Umbilical cord (tissue), 2 donors: Measurements from ENCODE around the gene PDSS2. TPM values are rescaled to one million over a fixed set of nuclear protein-coding genes. Genes with fewer than 3 reads are reported as not detected.

ENCODE experiments used
- DNase-seq: peaks from one replicate; pipeline ENCODE4 v3.0.0-alpha.2; 2015; ENCODE audit warnings: low spot score
- total RNA-seq: library from RNA; depleted of rRNA; stranded (reverse); fragments of >200 nt; gene quantifications from one replicate; pipeline ENCODE4 v1.2.3, GENCODE V29; 2014; ENCODE audit warnings: low replicate concordance; ENCODE audit not compliant: insufficient read depth

The PDSS2 gene
- total RNA-seq, 1 donor from 2014 or later = 6.3 TPM

DNA sequence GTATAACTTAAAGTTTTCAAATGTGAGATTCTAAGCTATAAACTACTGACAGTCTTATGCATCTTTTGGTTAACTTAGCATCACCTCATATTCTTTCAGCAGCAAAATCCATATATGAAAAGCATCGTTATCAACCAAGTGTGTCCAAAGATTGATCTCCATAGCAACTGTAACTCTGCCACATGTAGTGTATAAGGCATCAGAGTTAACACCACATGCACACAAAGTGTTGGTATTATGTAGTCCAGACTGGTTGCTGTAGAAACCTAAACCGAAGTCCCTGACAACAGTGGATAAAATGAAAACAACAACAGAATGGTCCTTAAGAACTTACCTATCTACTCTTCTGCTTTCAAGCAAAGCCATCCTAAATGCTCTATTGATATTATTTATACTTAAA is 39.6 kb downstream of the PDSS2 start:
- peak; percentile 6 for DNase-seq

DNA sequence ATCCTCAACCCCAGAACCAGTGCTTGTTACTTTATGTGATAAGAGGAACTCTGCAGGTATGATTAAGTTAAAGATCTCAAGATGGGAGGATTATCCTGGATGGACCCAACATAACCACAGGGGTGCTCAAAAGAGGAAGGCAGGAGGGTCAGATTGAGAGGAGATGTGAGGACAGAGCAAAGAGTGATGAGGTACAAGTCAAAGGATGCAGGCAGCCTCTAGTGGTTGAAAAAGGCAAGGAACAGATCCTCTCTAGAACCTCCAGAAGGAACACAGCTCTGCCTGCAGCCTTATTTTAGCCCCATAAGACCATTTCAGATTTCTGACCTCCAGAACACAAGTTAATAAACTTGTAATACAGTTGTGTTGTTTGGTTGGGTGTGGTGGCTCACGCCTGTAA is 41.2 kb downstream of the PDSS2 start:
- DNase-seq = no peak

DNA sequence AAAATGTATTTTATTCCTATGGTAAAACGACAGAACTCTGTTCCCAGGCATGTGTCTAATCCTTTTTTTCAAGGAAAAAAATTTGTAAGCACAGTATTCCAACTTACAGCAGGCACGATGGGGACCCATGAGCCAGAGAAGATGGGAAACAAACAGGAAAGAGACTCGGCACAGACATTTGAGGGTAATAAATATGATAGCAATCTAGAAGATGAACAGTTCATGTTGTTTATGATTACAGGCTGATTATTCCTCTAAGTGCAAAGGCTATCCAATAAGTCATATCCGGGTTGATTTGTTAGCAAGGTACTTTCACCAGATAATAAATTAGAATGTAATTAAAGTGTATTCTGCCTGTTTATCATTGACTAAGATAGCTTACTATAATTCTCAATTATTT is 43.2 kb downstream of the PDSS2 start:
- no peak for DNase-seq

DNA sequence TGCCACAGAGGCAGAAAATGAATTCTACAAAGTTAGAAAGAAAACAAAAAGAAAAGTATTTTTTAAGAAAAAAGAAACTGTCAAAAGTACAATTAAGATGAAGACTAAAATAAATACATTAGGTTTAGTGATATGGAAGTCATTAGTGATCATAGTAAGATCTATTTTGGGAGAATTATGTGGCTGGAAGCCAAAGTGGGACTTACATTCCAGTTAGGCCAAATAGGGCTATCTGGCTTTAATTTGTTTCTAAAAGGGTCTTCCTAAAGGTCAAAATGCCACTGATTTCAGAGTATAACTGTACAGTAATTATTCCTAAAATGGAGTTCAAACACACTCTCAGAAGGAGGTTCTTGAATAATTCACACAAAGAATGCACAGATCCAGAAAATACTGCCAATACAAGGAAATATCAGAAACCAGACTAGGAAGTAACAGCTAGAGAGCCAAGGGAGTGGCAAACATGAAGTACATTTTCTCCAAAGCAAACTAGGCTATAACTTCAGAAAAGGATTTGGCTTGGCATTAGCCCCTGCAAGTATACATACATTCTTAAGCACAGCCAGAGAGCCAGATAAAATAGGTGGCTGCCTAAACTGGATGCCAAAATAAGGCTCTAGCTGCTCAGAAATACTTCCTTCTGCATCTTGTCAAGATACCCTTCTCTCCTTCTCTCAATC is 45.3 kb downstream of the PDSS2 start:
- DNase-seq = peak; percentile 20

DNA sequence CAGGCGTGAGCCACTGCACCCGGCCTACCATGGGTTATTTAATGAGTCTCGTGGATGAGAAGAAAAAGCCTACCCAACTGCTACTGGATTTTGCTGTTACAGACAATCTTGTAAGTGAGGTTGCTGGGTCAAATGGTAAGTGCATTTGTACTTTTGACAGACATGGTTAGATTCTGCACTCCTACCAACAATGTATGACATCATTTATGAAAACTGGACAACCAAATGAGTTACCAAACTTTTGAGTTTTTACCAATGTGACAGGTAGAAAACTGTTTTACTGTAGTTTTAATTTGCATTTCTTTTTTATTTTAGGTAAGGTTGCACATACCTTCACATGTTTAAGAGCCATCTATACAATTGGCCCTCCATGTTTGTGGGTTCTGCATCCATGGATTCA is 48.2 kb downstream of the PDSS2 start:
- DNase-seq = no peak

DNA sequence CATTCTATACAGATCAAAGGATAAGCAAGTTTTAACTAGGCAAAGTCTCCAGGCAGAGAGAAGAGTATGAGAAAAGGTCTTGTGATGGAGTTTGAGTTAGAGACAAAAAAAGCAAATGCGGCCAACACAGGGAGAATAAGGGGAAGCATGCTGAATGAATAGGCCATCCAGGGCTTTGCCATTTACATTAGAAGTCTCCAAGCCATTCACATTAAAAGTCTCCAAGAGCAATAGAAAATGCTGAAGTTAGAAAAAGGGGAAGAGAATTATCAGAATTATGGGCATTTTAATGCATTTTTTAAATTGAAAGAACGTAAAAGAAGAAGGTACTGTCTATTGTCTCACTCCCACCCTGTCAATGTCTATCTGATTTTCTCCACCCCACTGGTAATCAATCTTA is 49.4 kb downstream of the PDSS2 start:
- peak; percentile 1 for DNase-seq

GRCh38 chr6:107408714-107409113 is 50.6 kb downstream of the PDSS2 start:
- peak; percentile 2 for DNase-seq

DNA sequence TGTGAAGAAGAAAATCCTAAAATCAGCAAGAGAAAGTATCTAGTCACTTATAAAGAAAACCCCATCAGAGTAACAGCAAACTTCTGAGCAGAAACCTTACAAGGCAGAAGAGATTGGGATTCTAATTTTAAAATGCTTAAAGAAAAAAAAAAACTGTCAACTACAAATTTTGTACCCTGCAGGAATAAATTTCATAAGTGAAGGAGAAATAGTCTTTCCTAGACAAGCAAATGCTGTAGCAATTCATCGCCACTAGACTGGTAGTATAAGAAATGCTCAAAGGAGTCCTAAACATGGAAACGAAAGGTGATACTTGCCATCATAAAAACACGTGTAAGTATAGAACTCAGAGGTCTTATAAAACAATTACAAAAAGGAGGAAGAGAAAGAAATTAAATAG is 54.4 kb downstream of the PDSS2 start:
- no peak for DNase-seq

- DNase-seq = no peak
Observed at GRCh38 chr6:107402533-107402932, 56.8 kb downstream of the PDSS2 start.

- no peak for DNase-seq
Observed at GRCh38 chr6:107401573-107401972, 57.8 kb downstream of the PDSS2 start.

GRCh38 chr6:107400616-107401147 is 58.7 kb downstream of the PDSS2 start:
- no peak for DNase-seq

DNA sequence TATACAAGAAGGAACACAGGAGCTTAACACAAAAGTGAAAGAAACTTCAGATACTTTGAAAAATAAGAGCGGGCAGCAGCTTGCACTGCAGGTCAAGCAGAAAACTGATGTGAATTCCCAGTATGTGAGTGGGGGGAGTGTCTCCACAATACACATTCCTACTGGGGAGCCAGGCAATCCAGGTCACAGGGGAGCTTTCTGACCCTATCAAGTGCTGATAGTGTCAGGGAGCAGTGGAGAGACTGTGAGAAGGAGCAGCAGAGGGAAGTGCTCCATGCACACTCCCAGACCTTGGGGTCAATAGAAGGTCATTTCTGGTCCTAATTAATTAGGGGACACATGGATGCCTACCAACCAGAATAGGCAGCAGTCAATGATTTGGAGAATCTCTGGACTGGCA is 59.4 kb downstream of the PDSS2 start:
- no peak for DNase-seq

DNA sequence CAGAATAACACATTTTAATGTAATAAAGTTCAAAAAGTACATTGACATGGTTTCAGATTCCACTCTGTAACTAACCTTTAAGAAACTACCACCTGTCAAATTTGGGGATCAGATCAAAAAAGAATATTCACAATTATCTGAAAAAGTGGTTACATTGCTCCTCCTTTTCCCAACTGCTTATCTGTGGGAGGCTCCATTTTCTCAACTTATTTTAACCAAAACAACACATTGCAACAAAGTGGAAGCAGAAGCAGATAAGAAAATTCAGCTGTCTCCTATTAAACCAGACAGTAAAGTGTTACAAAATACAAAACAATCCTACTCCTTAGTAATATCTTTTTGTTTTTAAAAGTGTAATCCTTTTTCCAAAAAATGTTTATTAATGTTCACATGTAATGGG is 61.4 kb downstream of the PDSS2 start:
- no peak for DNase-seq

GRCh38 chr6:107396211-107396610 is 63.2 kb downstream of the PDSS2 start:
- DNase-seq = no peak

- DNase-seq = no peak
Observed at GRCh38 chr6:107392069-107392468, 67.3 kb downstream of the PDSS2 start.

- no peak for DNase-seq
Observed at GRCh38 chr6:107390685-107391435, 68.5 kb downstream of the PDSS2 start.

DNA sequence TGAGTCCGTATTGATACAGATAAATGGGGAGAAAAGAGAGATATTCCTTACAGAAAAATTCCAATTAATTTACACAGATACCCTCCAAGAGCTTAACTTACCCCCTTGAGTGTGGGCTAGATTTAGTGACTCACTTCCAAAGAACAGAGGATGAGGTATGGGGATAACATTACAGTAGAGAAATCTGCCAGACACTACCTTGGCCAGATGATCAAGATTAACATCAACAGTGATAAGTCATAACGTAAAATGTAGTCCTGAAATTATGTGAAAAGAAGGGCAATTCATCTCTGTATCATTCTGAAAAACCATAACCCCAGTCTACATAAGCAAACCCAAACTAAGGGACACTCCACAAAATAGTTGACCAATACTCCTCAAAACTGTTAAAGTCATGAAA is 69.3 kb downstream of the PDSS2 start:
- no peak for DNase-seq

GRCh38 chr6:107386904-107387303 is 72.5 kb downstream of the PDSS2 start:
- DNase-seq = no peak

DNA sequence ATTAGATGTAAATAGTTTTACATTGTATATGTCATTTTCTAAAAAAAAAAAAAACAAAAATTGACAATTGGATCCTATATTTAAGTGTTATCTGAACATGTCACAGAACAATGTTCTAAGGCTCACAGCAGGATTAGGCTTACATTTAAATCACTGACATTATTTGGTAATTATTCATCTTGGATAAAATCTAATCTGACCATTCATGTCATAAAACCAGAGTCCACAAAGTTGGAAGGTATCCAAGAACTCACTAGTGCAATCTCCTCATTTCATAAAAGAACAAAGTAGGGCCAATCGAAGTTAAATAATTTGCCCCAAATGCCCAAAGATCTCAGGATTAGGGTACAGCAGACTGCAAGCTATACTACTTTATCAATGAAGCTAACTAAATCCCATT is 73.0 kb downstream of the PDSS2 start:
- DNase-seq = peak; percentile 10

GRCh38 chr6:107383705-107384104 is 75.7 kb downstream of the PDSS2 start:
- DNase-seq = no peak

DNA sequence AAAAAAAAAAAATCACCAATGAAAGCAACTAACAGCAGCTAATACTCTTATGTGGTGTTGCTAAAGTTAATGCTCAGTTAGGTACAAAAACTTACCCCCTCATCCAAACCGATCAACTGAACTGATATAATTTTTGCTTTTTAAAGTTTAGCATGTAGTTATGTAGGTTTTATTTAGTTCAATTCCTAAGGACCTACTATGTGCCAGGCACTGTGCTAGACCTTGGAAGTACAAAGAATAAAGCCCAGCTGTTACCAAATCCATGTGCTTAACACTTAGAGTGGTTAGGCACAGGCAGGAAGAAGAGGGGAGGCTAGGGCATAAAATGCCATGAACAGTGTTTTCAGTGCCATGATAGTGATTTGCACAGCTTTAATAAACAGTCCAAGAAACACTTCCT is 85.1 kb downstream of the PDSS2 start:
- DNase-seq = no peak

GRCh38 chr6:107369493-107369892 is 89.9 kb downstream of the PDSS2 start:
- no peak for DNase-seq

DNA sequence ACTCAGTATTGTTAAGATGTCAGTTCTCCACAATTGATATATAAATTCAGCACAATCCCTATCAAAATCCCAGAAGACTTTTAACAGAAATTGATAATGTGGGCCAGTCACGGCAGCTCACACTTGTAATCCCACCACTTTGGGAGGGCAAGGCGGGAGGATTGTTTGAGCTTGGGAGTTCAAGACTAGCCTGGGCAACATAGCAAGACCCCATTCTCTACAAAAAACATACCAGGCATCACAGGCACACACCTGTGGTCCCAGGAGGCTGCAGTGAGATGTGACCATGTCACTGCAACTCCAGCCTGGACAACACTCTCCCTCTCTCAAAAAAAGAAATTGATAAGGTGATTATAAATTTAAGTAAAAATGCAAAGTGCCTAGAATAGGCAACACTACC is 90.9 kb downstream of the PDSS2 start:
- no peak for DNase-seq
